Stimulated activated naive CD8-positive, alpha-beta T cell treated with anti-CD3 and anti-CD28 coated beads, Interleukin-15, amount 100 ng/mL, for 72 hours (primary cell): ENCODE data around the gene MBNL1.

Experiments
- ATAC-seq: fragments of 150-1000 bp; cut with Tn5 transposase; 2 replicates; pipeline ENCODE4 v1.10.0; 2021; ENCODE audit warnings: mild to moderate bottlenecking, moderate library complexity
- DNase-seq, 2 donors: peaks; one replicate each; pipeline ENCODE4 v3.0.0; 2021 to 2022
- H3K27ac Mint-ChIP-seq, 2 donors: one replicate each; pipeline ENCODE4 v1.8.0; 2022; ENCODE audit warnings: mild to moderate bottlenecking in 2 of 2, mixed read lengths in 2 of 2, moderate library complexity in 2 of 2
- H3K27me3 Mint-ChIP-seq: one replicate; pipeline ENCODE4 v1.8.0; 2022; ENCODE audit warnings: mixed read lengths
- H3K4me1 Mint-ChIP-seq: one replicate; pipeline ENCODE4 v1.8.0; 2022; ENCODE audit warnings: mild to moderate bottlenecking, mixed read lengths
- H3K4me3 Mint-ChIP-seq, 2 donors: one replicate each; pipeline ENCODE4 v1.8.0; 2022; ENCODE audit warnings: mild to moderate bottlenecking in 2 of 2, mixed read lengths in 2 of 2, moderate library complexity in 1 of 2
- H3K9me3 Mint-ChIP-seq, 2 donors: one replicate each; pipeline ENCODE4 v1.8.0; 2022; ENCODE audit warnings: mixed read lengths in 2 of 2

MBNL1 gene

GRCh38 chr3:152293347-152294006, 24.7 kb downstream of the MBNL1 start:
- ATAC-seq = no peak
- no peaks in the 10 kb centered on the region for H3K27me3 Mint-ChIP-seq

GRCh38 chr3:152295344-152295743, 26.6 kb downstream of the MBNL1 start:
- no peaks in the 10 kb centered on the region for H3K27me3 Mint-ChIP-seq

More at GRCh38 chr3:152293347-152294006, 24.7 kb downstream of the MBNL1 start:
- H3K4me1 Mint-ChIP-seq = peaks cover 72% of the 10 kb centered on the region
- no peak for DNase-seq
- peak overlapping the region; percentile 17 to 26 for H3K4me3 Mint-ChIP-seq
- no peaks in the 10 kb centered on the region for H3K9me3 Mint-ChIP-seq
- no peak overlapping the region for H3K27ac Mint-ChIP-seq

GRCh38 chr3:152295806-152296205, 27.1 kb downstream of the MBNL1 start:
- Mint-ChIP-seq H3K27me3 (no peaks in the 10 kb centered on the region), H3K9me3 (no peaks in the 10 kb centered on the region), H3K27ac (peak overlapping the region; percentile 22 to 66), H3K4me1 (peaks cover 75% of the 10 kb centered on the region), H3K4me3 (peak overlapping the region in 1 of 2 donors; percentile 39)
- DNase-seq (no peak), ATAC-seq (no peak)

More at GRCh38 chr3:152295344-152295743, 26.6 kb downstream of the MBNL1 start:
- Mint-ChIP-seq H3K9me3 (no peaks in the 10 kb centered on the region), H3K27ac (peak overlapping the region; percentile 22 to 66), H3K4me3 (peak overlapping the region in 1 of 2 donors; percentile 39), H3K4me1 (peaks cover 75% of the 10 kb centered on the region)
- no peak for ATAC-seq
- DNase-seq = no peak

GRCh38 chr3:152296382-152296781, 27.7 kb downstream of the MBNL1 start:
- Mint-ChIP-seq H3K27ac (no peak overlapping the region), H3K9me3 (no peaks in the 10 kb centered on the region)

GRCh38 chr3:152296971-152297370, 28.2 kb downstream of the MBNL1 start:
- DNase-seq (no peak), ATAC-seq (no peak)
- Mint-ChIP-seq H3K9me3 (no peaks in the 10 kb centered on the region), H3K4me1 (peaks cover 72% of the 10 kb centered on the region), H3K4me3 (peak overlapping the region; percentile 41 to 46), H3K27ac (no peak overlapping the region), H3K27me3 (no peaks in the 10 kb centered on the region)

More at GRCh38 chr3:152296382-152296781, 27.7 kb downstream of the MBNL1 start:
- DNase-seq = no peak
- H3K4me3 Mint-ChIP-seq = peak overlapping the region; percentile 1 to 13
- no peaks in the 10 kb centered on the region for H3K27me3 Mint-ChIP-seq
- H3K4me1 Mint-ChIP-seq = peaks cover 74% of the 10 kb centered on the region
- ATAC-seq = no peak

GRCh38 chr3:152298393-152299248, 29.9 kb downstream of the MBNL1 start:
- H3K27ac Mint-ChIP-seq = peak overlapping the region; percentile 96
- no peaks in the 10 kb centered on the region for H3K27me3 Mint-ChIP-seq
- peak overlapping the region; percentile 77 to 80 for H3K4me3 Mint-ChIP-seq
- DNase-seq = peak; percentile 82
- peaks cover 73% of the 10 kb centered on the region for H3K4me1 Mint-ChIP-seq
- peak; percentile 92 for ATAC-seq
- no peaks in the 10 kb centered on the region for H3K9me3 Mint-ChIP-seq

GRCh38 chr3:152299249-152299976, 30.7 kb downstream of the MBNL1 start:
- H3K4me1 Mint-ChIP-seq = peaks cover 73% of the 10 kb centered on the region

GRCh38 chr3:152300029-152300731, 31.5 kb downstream of the MBNL1 start:
- Mint-ChIP-seq H3K4me3 (peak overlapping the region; percentile 77 to 80), H3K4me1 (peaks cover 78% of the 10 kb centered on the region), H3K27me3 (no peaks in the 10 kb centered on the region), H3K27ac (peak overlapping the region in 1 of 2 donors; percentile 87), H3K9me3 (no peaks in the 10 kb centered on the region)
- ATAC-seq (no peak), DNase-seq (no peak)

More at GRCh38 chr3:152299249-152299976, 30.7 kb downstream of the MBNL1 start:
- ATAC-seq = peak; percentile 61
- no peaks in the 10 kb centered on the region for H3K9me3 Mint-ChIP-seq
- no peaks in the 10 kb centered on the region for H3K27me3 Mint-ChIP-seq
- no peak for DNase-seq
- H3K4me3 Mint-ChIP-seq = peak overlapping the region; percentile 77 to 80
- peak overlapping the region; percentile 96 for H3K27ac Mint-ChIP-seq

- no peaks in the 10 kb centered on the region for H3K9me3 Mint-ChIP-seq
- ATAC-seq = peak; percentile 50
- no peaks in the 10 kb centered on the region for H3K27me3 Mint-ChIP-seq
- peak overlapping the region; percentile 85 to 93 for H3K27ac Mint-ChIP-seq
- peaks cover 78% of the 10 kb centered on the region for H3K4me1 Mint-ChIP-seq
- peak overlapping the region; percentile 67 to 78 for H3K4me3 Mint-ChIP-seq
- no peak for DNase-seq
Observed at GRCh38 chr3:152301745-152302181, 33.0 kb downstream of the MBNL1 start.

GRCh38 chr3:152302521-152303021, 33.8 kb downstream of the MBNL1 start:
- Mint-ChIP-seq H3K27me3 (no peaks in the 10 kb centered on the region), H3K4me3 (peak overlapping the region; percentile 50 to 71), H3K27ac (peak overlapping the region; percentile 72 to 85), H3K9me3 (no peaks in the 10 kb centered on the region), H3K4me1 (peaks cover 76% of the 10 kb centered on the region)
- DNase-seq (no peak), ATAC-seq (peak; percentile 49)

- Mint-ChIP-seq H3K27me3 (no peaks in the 10 kb centered on the region), H3K9me3 (no peaks in the 10 kb centered on the region), H3K4me1 (peaks cover 80% of the 10 kb centered on the region), H3K27ac (no peak overlapping the region), H3K4me3 (no peak overlapping the region)
- DNase-seq = no peak
- no peak for ATAC-seq
Observed at GRCh38 chr3:152304160-152304559, 35.4 kb downstream of the MBNL1 start.

GRCh38 chr3:152305075-152305474, 36.3 kb downstream of the MBNL1 start:
- no peaks in the 10 kb centered on the region for H3K9me3 Mint-ChIP-seq
- H3K4me1 Mint-ChIP-seq = peaks cover 80% of the 10 kb centered on the region
- H3K27me3 Mint-ChIP-seq = no peaks in the 10 kb centered on the region
- H3K4me3 Mint-ChIP-seq = peak overlapping the region in 1 of 2 donors; percentile 39
- ATAC-seq (no peak), DNase-seq (no peak)
- peak overlapping the region in 1 of 2 donors; percentile 74 for H3K27ac Mint-ChIP-seq

- Mint-ChIP-seq H3K27ac (peak overlapping the region in 1 of 2 donors; percentile 62), H3K9me3 (no peaks in the 10 kb centered on the region), H3K4me3 (peak overlapping the region in 1 of 2 donors; percentile 8), H3K27me3 (no peaks in the 10 kb centered on the region), H3K4me1 (peaks cover 64% of the 10 kb centered on the region)
- ATAC-seq (no peak), DNase-seq (no peak)
Observed at GRCh38 chr3:152307829-152308474, 39.2 kb downstream of the MBNL1 start.

- no peaks in the 10 kb centered on the region for H3K27me3 Mint-ChIP-seq
Observed at GRCh38 chr3:152308475-152308844, 39.7 kb downstream of the MBNL1 start.

More at GRCh38 chr3:152308475-152308844, 39.7 kb downstream of the MBNL1 start:
- Mint-ChIP-seq H3K4me1 (peaks cover 64% of the 10 kb centered on the region), H3K27ac (peak overlapping the region in 1 of 2 donors; percentile 62), H3K4me3 (peak overlapping the region; percentile 19 to 42), H3K9me3 (no peaks in the 10 kb centered on the region)
- no peak for DNase-seq
- no peak for ATAC-seq
